Measurements from ENCODE around the gene NPY1R.

Gene NPY1R

GRCh38 chr4:163332526-163333406 lies at the start of gene NPY1R:
Gene NPY1R, minus strand, starts transcription at chr4:163332596. Its CDS starts 6,042 bp downstream, at chr4:163326554.
- DNase-seq (ENCODE audit: low read depth), result peak; percentile 75

DNA sequence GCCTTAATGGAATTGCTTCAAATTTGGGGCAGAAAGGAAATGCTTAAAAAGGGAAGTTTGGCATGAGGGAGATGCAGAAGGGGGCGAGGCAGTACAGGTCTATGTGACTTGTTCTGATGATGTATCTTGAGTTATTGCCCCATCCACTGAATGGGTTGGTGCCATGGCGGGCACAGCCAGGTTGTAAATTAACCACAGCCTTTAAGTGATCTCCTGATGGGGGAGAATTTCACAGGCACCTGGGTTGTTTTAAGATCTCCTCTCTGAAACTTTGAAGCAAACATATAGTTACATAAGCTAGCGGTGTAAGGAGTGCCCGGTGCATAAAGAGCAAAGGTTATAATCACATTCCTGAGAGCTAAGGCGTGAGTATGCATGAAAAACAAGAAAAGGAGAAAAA lies 48.3 kb upstream of the NPY1R start:
- DNase-seq (ENCODE audit: low read depth), result no peak

DNA sequence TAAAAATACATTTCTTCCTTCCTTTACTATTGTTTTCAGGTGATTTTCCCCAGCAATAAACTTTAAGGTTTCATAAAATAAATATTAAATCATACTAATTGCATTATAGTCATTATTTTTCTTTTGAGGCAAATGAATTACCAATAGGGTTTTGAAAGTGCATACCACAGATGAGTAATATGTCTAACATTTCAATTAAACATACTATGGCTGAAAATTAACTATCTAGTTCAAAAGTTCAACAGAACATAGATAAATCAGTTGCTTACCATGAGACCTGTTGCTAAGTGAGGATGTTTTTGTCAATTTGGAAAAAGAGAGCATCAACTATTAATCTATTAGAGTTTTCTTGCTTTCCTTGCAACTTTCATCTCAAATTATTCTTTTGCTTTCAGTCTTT lies 46.3 kb upstream of the NPY1R start:
- DNase-seq (ENCODE audit: low read depth), result no peak

GRCh38 chr4:163372029-163372428 lies 39.6 kb upstream of the NPY1R start:
- DNase-seq (ENCODE audit: low read depth), result no peak

GRCh38 chr4:163367651-163368050 lies 35.3 kb upstream of the NPY1R start:
- DNase-seq (ENCODE audit: low read depth), result no peak

- no peak for DNase-seq (ENCODE audit: low read depth)
These were observed 23.7 kb upstream of the NPY1R start for GRCh38 chr4:163356104-163356503.

- DNase-seq (ENCODE audit: low read depth), result no peak
These were observed 20.7 kb upstream of the NPY1R start for GRCh38 chr4:163353054-163353453.

DNA sequence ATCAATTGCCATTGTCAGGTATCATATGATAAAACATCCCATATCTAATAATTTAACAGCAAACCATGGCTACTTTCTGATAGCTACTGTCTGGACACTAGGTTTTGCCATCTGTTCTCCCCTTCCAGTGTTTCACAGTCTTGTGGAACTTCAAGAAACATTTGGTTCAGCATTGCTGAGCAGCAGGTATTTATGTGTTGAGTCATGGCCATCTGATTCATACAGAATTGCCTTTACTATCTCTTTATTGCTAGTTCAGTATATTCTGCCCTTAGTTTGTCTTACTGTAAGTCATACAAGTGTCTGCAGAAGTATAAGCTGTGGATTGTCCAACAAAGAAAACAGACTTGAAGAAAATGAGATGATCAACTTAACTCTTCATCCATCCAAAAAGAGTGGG lies 18.3 kb upstream of the NPY1R start:
- no peak for DNase-seq (ENCODE audit: low read depth)

- no peak for DNase-seq (ENCODE audit: low read depth)
These were observed 12.0 kb upstream of the NPY1R start for GRCh38 chr4:163344147-163345125.

DNA sequence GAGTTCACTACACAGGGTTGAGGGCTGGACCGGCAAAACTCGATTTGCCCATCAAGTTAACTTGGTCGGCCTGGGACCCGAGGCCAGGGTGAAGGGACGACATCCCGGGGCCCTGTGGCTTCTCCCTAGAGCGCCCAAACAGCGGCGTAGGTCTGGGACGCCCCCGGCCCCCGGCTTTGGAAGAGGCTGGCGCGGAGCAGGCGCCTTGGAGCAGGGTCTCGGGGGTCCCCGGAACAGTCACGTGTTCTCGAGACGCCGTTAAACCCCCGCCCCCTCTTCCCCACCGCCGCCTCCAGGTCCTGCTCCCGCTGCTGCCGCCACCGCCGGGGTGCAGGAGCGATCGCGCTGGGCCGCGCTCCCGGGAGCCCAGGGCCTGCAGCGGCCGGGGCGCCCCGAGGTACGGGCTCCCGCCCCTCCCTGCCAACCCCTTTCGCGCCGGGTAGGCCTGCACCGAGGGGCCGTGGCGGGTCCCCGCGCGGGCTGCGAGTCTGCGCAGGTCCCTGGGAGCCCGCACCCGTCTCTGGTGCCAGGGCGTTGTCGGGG lies 11.3 kb upstream of the NPY1R start, which contains the start of gene NPY5R:
Gene NPY5R (plus strand): TSS at position 289 of the 543 bp plus-strand sequence. CDS start 6,382 bp downstream, outside the sequence.
- DNase-seq (ENCODE audit: low read depth), result no peak

- DNase-seq (ENCODE audit: low read depth), result no peak
These were observed 3.0 kb upstream of the NPY1R start for GRCh38 chr4:163335384-163335783.

- peak; percentile 23 for DNase-seq (ENCODE audit: low read depth)
These were observed 593 bp downstream of the NPY1R start for GRCh38 chr4:163331629-163332376.

DNA sequence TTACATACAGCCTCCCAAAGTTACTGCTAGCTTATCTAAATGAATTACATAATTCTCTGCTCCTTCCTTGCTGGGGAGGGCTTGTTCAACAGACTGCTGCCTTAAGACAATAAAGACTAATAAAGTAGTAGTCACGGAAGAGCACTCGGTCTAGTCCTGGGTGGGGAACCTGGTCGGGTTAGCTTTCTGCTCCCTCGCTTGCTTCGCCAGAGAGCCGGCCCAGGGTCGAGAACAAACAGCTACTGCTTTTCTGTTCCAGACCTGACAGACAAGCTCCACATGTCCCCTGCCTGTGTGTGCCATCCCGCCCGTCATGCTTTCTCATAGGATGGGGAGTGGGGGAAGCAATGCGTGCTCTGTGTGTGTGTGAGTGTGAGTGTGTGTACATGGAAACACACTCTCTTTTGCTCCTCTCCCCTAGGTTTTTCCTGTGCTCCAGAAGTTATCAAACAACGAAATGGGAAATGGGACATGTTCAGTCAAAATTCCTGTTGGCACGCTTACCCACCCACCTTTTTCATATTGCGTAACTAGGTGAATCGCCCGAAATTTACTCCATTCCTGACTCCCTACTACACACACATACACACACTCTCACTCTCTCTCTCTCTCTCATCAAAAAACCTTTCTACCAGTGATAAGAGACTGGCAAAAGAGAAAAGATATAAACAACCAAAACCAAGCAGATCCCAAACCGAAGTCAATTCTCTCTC lies 1.3 kb downstream of the NPY1R start:
- no peak for DNase-seq (ENCODE audit: low read depth)

DNA sequence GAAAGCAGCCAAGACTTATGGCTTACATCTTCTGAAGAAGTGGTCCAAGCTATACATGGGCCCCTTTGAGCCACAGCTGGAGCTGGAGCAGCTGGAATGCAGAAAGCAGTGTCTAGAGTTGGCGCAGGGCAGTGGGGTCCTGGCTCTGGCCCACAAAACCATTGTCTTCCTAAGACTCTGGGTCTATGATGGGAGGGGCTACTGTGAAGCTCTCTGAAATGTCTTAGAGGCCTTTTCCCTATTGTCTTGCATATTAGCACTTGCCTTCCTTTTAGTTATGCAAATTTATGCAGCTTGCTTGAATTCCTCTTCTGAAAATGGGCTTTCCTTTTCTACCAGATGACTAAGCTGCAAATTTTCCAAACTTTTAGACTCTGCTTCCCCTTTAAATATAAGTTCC lies 15.3 kb downstream of the NPY1R start:
- no peak for DNase-seq (ENCODE audit: low read depth)

DNA sequence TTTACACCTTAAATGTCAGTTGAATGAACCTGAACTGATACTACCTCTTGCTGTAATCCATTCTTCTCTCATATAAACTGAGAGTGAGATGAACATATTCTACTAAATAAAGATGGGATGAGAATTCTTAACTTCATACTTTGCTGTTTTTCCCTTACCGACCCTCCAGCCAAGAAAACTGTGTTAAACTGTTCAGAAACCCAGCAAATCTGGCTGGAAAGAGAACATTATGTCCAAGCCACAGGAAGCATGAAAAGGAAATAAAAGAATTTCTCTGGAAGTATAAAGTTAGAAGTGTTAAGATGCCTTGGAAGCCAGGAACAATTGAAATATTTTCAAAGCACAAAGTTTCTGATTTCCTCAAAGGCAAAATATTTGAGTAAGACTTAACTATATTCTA lies 22.9 kb downstream of the NPY1R start:
- DNase-seq (ENCODE audit: low read depth), result no peak

DNA sequence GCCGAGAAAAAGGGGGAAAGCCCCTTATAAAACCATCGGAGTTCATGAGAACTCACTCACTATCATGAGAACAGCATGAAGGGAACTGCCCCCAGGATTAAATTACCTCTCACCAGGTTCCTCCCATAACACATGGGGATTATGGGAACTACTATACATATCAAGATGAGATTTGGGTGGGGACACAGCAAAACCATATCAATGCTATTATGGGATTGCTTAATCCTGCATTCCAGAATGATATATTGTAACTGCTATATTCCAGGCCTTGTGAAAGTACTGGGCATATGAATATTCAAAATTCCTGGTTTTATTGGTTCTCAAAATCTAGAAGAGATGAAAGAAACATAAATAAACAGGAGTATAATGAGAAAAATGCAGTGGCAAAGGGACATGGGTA lies 29.3 kb downstream of the NPY1R start:
- DNase-seq (ENCODE audit: low read depth), result no peak

DNA sequence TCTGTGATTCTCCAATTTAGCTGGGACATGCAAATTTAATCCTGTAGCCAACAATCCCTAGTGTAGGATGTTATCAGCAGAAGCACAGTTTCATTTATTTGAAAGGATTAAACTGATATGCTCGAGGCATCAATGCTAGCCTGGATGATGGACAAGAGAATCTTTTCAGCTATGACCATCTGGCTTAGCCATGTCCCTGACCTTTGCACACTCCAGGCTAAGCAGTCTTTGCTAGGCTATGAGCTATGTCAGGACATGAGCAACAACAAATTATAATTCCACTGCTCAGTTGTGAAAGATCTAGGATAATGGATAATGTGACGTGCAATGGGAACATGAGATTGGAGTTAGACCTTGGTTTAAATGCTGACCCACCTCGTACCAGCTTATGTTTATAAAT lies 32.0 kb downstream of the NPY1R start:
- DNase-seq (ENCODE audit: low read depth), result no peak

DNA sequence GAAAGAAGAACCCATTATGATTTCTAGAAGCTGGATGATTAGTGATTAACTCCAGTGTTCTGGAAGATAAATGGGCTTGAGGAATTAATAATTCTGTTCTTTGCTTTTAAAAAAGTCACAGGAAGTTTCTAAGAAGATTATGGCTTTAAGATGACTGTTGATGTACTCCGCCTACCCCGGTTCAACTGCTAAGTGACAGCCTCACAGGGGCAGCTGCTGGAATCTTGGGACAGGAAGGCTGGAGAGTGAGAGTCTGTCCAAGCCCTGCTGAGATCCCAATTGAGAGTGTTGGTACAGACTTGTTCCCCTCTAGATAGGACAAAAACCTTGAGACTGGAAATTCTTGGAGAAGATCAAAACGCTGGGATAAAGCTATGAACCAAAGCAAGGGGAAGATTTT lies 37.3 kb downstream of the NPY1R start:
- DNase-seq (ENCODE audit: low read depth), result no peak

DNA sequence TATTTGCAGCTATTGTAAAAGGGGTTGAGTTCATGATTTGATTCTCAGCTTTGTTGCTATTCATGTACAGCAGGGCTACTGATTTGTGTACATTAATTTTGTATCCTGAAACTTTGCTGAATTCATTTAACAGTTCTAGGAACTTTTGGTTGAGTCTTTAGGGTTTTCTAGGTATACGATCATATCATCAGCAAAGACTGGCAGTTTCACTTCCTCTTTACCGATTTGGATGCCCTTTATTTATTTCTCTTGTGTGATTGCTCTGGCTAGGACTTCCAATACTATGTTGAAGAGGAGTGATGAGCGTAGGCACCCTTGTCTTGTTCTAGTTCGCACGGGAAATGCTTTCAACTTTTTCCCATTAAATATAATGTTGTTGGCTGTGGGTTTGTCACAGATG lies 48.1 kb downstream of the NPY1R start:
- DNase-seq (ENCODE audit: low read depth), result no peak

GRCh38 chr4:163280703-163281519 lies 51.5 kb downstream of the NPY1R start:
- DNase-seq (ENCODE audit: low read depth), result no peak
